Epithelial cell of esophagus (primary cell): ENCODE measurements around the gene CCDC34.

Experiments used
- DNase-seq: peaks from one replicate; pipeline ENCODE4 v3.0.0; 2010; ENCODE audit warnings: low read depth
- H3K4me3 ChIP-seq: 2 replicates; pipeline ENCODE4 v1.5.1; 2011; ENCODE audit warnings: mild to moderate bottlenecking, low read length, control low read depth
- TF ChIP-seq, protein P1 (sequence below): IDR thresholded peaks from 2 replicates; pipeline ENCODE4 v1.5.1; 2011; ENCODE audit warnings: low read depth, mild to moderate bottlenecking, low read length, control low read depth, inconsistent platforms; ENCODE audit not compliant: insufficient read depth; ENCODE audit errors: missing control alignments

The CCDC34 gene

DNA sequence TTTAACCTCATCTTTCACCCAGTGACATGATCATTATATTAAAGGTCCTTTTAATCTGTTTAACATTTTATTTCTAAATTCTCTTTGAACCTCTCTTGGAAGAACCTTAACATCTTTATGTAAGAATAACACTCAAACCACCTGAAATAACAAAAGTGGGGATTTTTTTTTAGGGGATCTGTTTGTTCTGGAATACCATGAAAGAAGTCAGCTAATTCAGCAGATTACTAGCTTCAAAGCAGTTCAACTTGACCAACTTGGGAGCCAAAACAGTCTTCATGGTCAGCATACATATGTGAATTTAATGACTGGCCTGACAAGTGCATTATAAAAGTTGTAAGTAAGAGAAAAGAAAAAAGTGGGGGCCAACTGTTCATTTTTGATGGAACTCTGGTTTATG lies 52.3 kb downstream of the CCDC34 start:
- TF ChIP-seq, protein P1, sequence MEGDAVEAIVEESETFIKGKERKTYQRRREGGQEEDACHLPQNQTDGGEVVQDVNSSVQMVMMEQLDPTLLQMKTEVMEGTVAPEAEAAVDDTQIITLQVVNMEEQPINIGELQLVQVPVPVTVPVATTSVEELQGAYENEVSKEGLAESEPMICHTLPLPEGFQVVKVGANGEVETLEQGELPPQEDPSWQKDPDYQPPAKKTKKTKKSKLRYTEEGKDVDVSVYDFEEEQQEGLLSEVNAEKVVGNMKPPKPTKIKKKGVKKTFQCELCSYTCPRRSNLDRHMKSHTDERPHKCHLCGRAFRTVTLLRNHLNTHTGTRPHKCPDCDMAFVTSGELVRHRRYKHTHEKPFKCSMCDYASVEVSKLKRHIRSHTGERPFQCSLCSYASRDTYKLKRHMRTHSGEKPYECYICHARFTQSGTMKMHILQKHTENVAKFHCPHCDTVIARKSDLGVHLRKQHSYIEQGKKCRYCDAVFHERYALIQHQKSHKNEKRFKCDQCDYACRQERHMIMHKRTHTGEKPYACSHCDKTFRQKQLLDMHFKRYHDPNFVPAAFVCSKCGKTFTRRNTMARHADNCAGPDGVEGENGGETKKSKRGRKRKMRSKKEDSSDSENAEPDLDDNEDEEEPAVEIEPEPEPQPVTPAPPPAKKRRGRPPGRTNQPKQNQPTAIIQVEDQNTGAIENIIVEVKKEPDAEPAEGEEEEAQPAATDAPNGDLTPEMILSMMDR = no peak
- DNase-seq = no peak

DNA sequence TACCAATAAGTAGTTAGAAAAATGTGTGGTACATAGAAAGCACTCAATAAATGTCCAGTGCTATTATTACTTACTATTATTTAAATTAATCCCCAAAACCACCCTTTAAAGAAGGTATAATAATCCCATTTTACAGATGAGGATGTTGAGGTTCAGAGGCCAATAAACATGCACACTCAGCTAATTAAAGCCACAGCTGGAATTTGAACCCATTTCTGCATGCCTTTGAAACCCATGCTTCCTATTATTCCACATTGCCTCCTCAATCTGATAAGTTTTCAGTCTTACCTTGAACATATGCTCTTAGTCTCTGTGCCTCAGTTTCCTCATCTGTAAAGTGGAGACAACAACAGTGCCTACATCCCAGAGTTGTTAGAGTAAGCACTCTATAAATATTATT lies 52.8 kb downstream of the CCDC34 start:
- no peak overlapping the region for H3K4me3 ChIP-seq
- DNase-seq = no peak
- TF ChIP-seq, protein P1 = no peak

More for the DNA sequence above, 52.3 kb downstream of the CCDC34 start:
- H3K4me3 ChIP-seq = no peak overlapping the region

DNA sequence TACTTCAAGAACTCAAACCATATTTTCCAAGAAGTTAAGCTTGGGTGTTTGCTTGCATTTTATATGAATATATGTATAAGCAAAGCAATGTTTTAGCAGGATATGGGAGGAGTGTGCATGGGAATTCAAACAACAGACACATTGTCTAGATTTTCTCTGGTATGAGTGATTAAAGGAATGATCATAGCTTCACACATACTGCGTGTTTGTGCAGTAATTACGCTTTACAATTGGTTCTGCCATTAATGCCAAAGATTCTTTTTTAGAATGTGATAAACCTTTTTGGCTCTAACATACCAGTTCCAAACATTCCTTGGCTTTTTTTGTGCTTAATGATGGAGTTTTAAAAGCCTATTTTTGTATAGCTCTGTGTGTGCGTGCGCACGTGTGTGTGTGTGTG lies 54.0 kb downstream of the CCDC34 start:
- TF ChIP-seq, protein P1 = no peak
- DNase-seq = no peak
- no peak overlapping the region for H3K4me3 ChIP-seq

- H3K4me3 ChIP-seq = no peak overlapping the region
- TF ChIP-seq, protein P1 = no peak
- no peak for DNase-seq
These were observed 55.8 kb downstream of the CCDC34 start for GRCh38 chr11:27307232-27307631.

- DNase-seq = no peak
- no peak overlapping the region for H3K4me3 ChIP-seq
- TF ChIP-seq, protein P1 = no peak
These were observed 57.3 kb downstream of the CCDC34 start for GRCh38 chr11:27305751-27306150.

- DNase-seq = no peak
- H3K4me3 ChIP-seq = no peak overlapping the region
These were observed 58.5 kb downstream of the CCDC34 start for GRCh38 chr11:27304514-27304913.

GRCh38 chr11:27303903-27304302 lies 59.1 kb downstream of the CCDC34 start:
- TF ChIP-seq, protein P1 = no peak
- DNase-seq = no peak
- no peak overlapping the region for H3K4me3 ChIP-seq

More at GRCh38 chr11:27304514-27304913, 58.5 kb downstream of the CCDC34 start:
- TF ChIP-seq, protein P1 = no peak
